Kidney (tissue), 14 donors: ENCODE measurements around the gene HECTD2. TPM values are rescaled to one million over a fixed set of nuclear protein-coding genes. Genes with fewer than 3 reads are reported as not detected.
"Not testable (repeated sequence)": the region's sequence is repeated elsewhere in the genome, so short reads cannot be mapped to it uniquely, and the experiment has no call there.

Experiments used
- DNase-seq, 5 donors: peaks; one replicate each; pipeline ENCODE4 v3.0.0-alpha.2; 2013 to 2020
- FAIRE-seq: peaks from 2 replicates; lab custom pipeline; 2012; peaks lifted over from hg19 to GRCh38; lab: Jason Lieb, UNC
- H3K27ac ChIP-seq, 2 donors: one replicate each; pipeline ENCODE4 v1.7.0; 2013; ENCODE audit warnings: low read depth in 2 of 2, low read length in 2 of 2, inconsistent platforms in 1 of 2
- H3K27me3 ChIP-seq: one replicate; pipeline ENCODE4 v1.7.1; 2013; ENCODE audit warnings: low read length, inconsistent platforms; ENCODE audit not compliant: control insufficient read depth, insufficient read depth
- H3K36me3 ChIP-seq, 3 donors: one replicate each; pipeline versions ENCODE4 v1.7.0 to v1.7.1; 2013; ENCODE audit warnings: low read length in 3 of 3, control low read depth in 1 of 3, inconsistent platforms in 1 of 3; ENCODE audit not compliant: insufficient read depth in 3 of 3, control insufficient read depth in 2 of 3
- H3K4me1 ChIP-seq, 3 donors: one replicate each; pipeline versions ENCODE4 v1.7.0 to v1.7.1; 2013; ENCODE audit warnings: low read length in 3 of 3, inconsistent platforms in 1 of 3, low read depth in 1 of 3; ENCODE audit not compliant: control insufficient read depth in 2 of 3, insufficient read depth in 2 of 3
- H3K4me3 ChIP-seq, 3 donors: one replicate each; pipeline versions ENCODE4 v1.7.0 to v1.8.1; 2013; ENCODE audit warnings: low read length in 3 of 3, control low read depth in 1 of 3, inconsistent platforms in 1 of 3
- H3K9ac ChIP-seq, 3 donors: one replicate each; pipeline versions ENCODE4 v1.7.0 to v1.7.1; 2013; ENCODE audit warnings: low read length in 3 of 3, control low read depth in 1 of 3, inconsistent platforms in 1 of 3
- H3K9me3 ChIP-seq, 3 donors: one replicate each; pipeline versions ENCODE4 v1.7.0 to v1.7.1; 2013; ENCODE audit warnings: low read length in 3 of 3, control low read depth in 1 of 3, inconsistent platforms in 1 of 3; ENCODE audit not compliant: control insufficient read depth in 2 of 3, insufficient read depth in 1 of 3
- intact Hi-C: fragments of 100-400 bp; cut with DNase I; formaldehyde crosslinking; loops from one replicate; pipeline ENCODE4 v1.11.1; 2022
- polyA plus RNA-seq: library from polyadenylated mRNA; stranded (reverse); fragments of 350-450 nt; fragmentation: Illumina TruSeq; extraction: RNeasy Lipid Tissue Mini Kit (QIAGEN cat#74804); gene quantifications from one replicate; pipeline ENCODE4 v1.2.3, GENCODE V29; 2014; ENCODE audit warnings: low read depth, low replicate concordance; ENCODE audit not compliant: insufficient read depth
- total RNA-seq: library from RNA; stranded (reverse); fragmentation: NEBNext Ultra II Directional; extraction: Animal tissue kit (Norgen Biotek cat#: 25700); gene quantifications from one replicate; pipeline ENCODE4 v1.2.1, GENCODE V29; 2021
- TF ChIP-seq, protein P1 (sequence below): IDR thresholded peaks from 3 replicates; pipeline ENCODE4 v1.5.1; 2012; ENCODE audit warnings: mild to moderate bottlenecking, moderate library complexity, borderline replicate concordance; ENCODE audit not compliant: insufficient read depth; ENCODE audit errors: extremely low read depth
- donor health status: control.
- donor health status: control.
- donor health status: control.
- donor health status: control.
- donor health status: control.
- donor health status: DM: yes; HTN: yes; CAD: no.
- donor health status: Normal renal cell carcinoma (clear cell type).

HECTD2 gene
- total and polyA plus RNA-seq, 2 donors from 2014 or later, result 4.5 to 12.2 TPM

DNA sequence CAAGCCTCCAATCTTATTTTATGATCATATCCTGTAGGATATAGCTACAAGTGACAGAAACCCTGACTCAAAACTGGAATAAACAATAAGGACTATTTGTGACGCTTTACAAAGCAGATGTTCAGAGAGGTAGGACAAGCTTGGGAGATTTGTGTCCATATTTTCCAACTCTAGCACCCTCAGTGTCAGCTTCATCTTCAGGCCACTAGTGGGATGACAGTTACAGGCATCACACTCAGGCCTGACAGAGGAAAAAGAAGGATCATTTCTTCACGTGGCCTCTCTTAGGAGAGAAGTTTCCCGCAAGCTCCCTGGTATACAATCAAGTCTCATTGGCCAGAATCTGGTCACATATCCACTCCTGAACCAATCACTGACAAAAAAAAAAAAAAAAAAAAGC is 148.3 kb downstream of the HECTD2 start:
- peaks cover 2 to 7% (median 6%) of the 10 kb centered on the region in 3 donors for H3K4me1 ChIP-seq
- no peaks in the 10 kb centered on the region for H3K9me3 ChIP-seq
- intact Hi-C loops, result no loop called here
- DNase-seq (no peak), FAIRE-seq (no peak)
- no peaks in the 10 kb centered on the region for H3K27me3 ChIP-seq
- no peak overlapping the region for H3K4me3 ChIP-seq
- TF ChIP-seq, protein P1, sequence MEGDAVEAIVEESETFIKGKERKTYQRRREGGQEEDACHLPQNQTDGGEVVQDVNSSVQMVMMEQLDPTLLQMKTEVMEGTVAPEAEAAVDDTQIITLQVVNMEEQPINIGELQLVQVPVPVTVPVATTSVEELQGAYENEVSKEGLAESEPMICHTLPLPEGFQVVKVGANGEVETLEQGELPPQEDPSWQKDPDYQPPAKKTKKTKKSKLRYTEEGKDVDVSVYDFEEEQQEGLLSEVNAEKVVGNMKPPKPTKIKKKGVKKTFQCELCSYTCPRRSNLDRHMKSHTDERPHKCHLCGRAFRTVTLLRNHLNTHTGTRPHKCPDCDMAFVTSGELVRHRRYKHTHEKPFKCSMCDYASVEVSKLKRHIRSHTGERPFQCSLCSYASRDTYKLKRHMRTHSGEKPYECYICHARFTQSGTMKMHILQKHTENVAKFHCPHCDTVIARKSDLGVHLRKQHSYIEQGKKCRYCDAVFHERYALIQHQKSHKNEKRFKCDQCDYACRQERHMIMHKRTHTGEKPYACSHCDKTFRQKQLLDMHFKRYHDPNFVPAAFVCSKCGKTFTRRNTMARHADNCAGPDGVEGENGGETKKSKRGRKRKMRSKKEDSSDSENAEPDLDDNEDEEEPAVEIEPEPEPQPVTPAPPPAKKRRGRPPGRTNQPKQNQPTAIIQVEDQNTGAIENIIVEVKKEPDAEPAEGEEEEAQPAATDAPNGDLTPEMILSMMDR, result no peak
- no peak overlapping the region for H3K27ac ChIP-seq
- no peaks in the 10 kb centered on the region for H3K36me3 ChIP-seq
- H3K9ac ChIP-seq, result no peak overlapping the region

DNA sequence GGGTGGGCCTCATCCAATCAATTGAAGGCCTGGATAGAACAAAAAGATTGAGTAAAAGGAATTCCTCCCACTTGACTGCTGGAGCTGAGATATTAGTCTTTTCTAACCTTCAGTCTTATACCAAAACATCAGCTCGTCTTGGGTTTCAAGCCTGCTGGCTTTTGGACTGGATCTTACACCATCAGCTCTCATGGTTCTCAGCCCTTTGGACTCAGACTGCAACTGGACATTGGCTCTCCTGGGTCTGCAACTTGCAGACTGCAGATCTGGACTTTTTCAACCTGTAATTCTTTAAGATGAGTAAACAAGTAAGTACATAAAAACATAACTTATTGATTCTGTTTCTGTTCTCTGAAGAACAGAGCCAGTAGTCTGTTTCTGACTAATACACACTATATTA is 149.0 kb downstream of the HECTD2 start:
- no peaks in the 10 kb centered on the region for H3K9me3 ChIP-seq
- FAIRE-seq (no peak), DNase-seq (no peak)
- no peaks in the 10 kb centered on the region for H3K36me3 ChIP-seq
- no peaks in the 10 kb centered on the region for H3K27me3 ChIP-seq
- H3K9ac ChIP-seq, result no peak overlapping the region
- H3K4me3 ChIP-seq, result no peak overlapping the region
- intact Hi-C loops, result no loop called here
- no peak overlapping the region for H3K27ac ChIP-seq
- peaks cover 2 to 7% (median 6%) of the 10 kb centered on the region in 3 donors for H3K4me1 ChIP-seq
- TF ChIP-seq, protein P1, result no peak

DNA sequence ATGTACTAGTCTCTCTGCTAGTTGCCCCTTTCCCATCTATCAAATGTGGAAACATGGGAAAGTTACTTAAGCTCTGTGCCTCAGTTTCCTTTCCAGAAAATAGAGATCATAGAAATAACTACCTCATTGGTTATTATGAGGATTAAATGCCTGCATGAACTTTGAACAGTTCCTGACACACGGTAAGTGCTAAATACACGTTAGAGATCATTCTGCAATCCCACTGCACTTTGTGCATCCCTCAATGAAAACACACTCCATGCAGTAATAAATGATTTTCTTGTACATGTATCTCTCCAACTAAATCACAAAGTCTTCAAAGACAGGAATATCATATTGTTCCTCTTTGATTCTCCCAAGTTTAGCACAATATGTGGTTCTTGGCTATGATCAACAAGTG is 149.6 kb downstream of the HECTD2 start:
- FAIRE-seq (no peak), DNase-seq (no peak)
- Histone ChIP-seq H3K36me3 (no peaks in the 10 kb centered on the region), H3K27me3 (no peaks in the 10 kb centered on the region), H3K4me3 (no peak overlapping the region), H3K4me1 (peaks cover 2 to 7% (median 6%) of the 10 kb centered on the region in 3 donors), H3K9me3 (no peaks in the 10 kb centered on the region), H3K27ac (no peak overlapping the region), H3K9ac (no peak overlapping the region)
- TF ChIP-seq, protein P1, result no peak
- intact Hi-C loops, result loop anchor here (10.0 kb wide), 1 partner anchor 65 kb away; no protein-coding TSS in a partner anchor

DNA sequence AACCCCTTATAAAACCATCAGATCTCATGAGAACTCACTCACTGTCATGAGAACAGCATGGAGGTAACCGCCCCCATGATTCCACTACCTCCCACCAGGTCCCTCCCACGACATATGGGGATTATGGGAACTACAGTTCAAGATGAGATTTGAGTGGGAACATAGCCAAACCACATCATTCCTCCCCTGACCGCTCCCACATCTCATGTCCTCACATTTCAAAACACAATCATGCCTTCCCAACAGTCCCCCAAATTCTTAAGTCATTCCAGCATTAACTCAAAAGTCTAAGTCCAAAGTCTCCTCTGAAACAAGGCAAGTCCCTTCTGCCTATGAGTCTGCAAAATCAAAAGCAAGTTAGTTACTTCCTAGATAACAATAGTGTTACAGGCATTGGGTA is 150.7 kb downstream of the HECTD2 start:
- H3K36me3 ChIP-seq, H3K27ac ChIP-seq, H3K4me3 ChIP-seq, H3K9me3 ChIP-seq, H3K9ac ChIP-seq, H3K4me1 ChIP-seq, H3K27me3 ChIP-seq, FAIRE-seq: not testable (repeated sequence)
- peak in 1 of 5 donors; percentile 37 for DNase-seq
- intact Hi-C loops, result loop anchor here (10.0 kb wide), 1 partner anchor 64 kb away; no protein-coding TSS in a partner anchor
